Middle frontal gyrus (tissue), 1 donor: ENCODE results near the gene ARMC3.
A peak's percentile ranks its signal among the peaks of the same experiment; 100 is the strongest.
"Not testable (repeated sequence)": the region's sequence is repeated elsewhere in the genome, so short reads cannot be mapped to it uniquely, and the experiment has no call there.

Experiments used
- DNase-seq: peaks from one replicate; pipeline ENCODE4 v3.0.0-alpha.2; 2015; ENCODE audit warnings: low spot score; ENCODE audit errors: extremely low spot score

ARMC3 gene

GRCh38 chr10:23047201-23048050, 119.6 kb downstream of the ARMC3 start:
- DNase-seq = no peak

- no peak for DNase-seq
These were observed 120.3 kb downstream of the ARMC3 start for GRCh38 chr10:23048191-23048590.

- no peak for DNase-seq
These were observed 123.4 kb downstream of the ARMC3 start for GRCh38 chr10:23051278-23051677.

GRCh38 chr10:23051855-23052331, 124.0 kb downstream of the ARMC3 start:
- DNase-seq = no peak

- DNase-seq = no peak
These were observed 125.2 kb downstream of the ARMC3 start for GRCh38 chr10:23053036-23053435.

GRCh38 chr10:23055424-23056185, 127.8 kb downstream of the ARMC3 start:
- DNase-seq = no peak

GRCh38 chr10:23056186-23056579, 128.3 kb downstream of the ARMC3 start:
- no peak for DNase-seq

GRCh38 chr10:23058366-23058765, 130.5 kb downstream of the ARMC3 start:
- no peak for DNase-seq

- no peak for DNase-seq
These were observed 133.1 kb downstream of the ARMC3 start for GRCh38 chr10:23060918-23061317.

- DNase-seq = no peak
These were observed 135.5 kb downstream of the ARMC3 start for GRCh38 chr10:23063045-23063972.

- DNase-seq = no peak
These were observed 136.3 kb downstream of the ARMC3 start for GRCh38 chr10:23063973-23064812.

- DNase-seq = not testable (repeated sequence)
These were observed 136.9 kb downstream of the ARMC3 start for GRCh38 chr10:23064813-23065114.

- DNase-seq = peak; percentile 87
These were observed 137.5 kb downstream of the ARMC3 start for GRCh38 chr10:23065181-23065948.

GRCh38 chr10:23067337-23067736, 139.5 kb downstream of the ARMC3 start:
- DNase-seq = no peak

- DNase-seq = peak; percentile 28
These were observed 140.3 kb downstream of the ARMC3 start for GRCh38 chr10:23067939-23068775.

- DNase-seq = no peak
These were observed 141.4 kb downstream of the ARMC3 start for GRCh38 chr10:23069019-23069815.

GRCh38 chr10:23070092-23070912, 142.4 kb downstream of the ARMC3 start:
- not testable (repeated sequence) for DNase-seq
